GM21381 (cell line): Measurements from ENCODE around the gene TMEM259.

Experiments
- ATAC-seq: cut with Tn5 transposase; IDR thresholded peaks from one replicate; pipeline ENCODE4 v1.9.1; 2021; ENCODE audit warnings: mild to moderate bottlenecking, moderate library complexity; ENCODE audit not compliant: unreplicated experiment

Gene TMEM259

DNA sequence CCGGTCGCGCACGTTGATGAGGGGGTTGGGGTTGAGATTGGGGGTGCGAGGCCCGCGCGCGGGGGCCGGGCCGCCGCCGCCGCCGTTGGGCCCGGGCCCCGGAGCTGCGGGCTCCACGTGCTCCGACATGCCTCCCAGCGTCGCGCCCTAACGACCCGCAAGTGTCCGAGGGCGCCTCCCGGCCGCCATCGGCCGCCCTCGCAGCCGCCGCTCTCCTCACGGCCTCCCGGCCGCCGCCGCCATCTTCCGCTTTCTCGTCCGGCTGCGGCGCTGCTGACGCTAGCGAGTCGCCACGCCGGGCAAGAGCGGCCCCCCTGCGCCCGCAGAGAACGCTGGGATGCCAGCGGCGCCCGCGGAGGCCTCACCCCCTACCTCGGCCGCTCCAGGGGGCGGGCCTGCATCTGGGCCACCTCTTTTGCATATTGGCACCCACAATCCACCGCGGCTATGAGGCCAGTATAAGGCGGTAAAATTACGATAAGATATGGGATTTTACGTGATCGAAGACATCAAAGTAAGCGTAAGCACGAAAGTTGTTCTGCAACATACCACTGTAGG is at the start of gene TMEM259:
TSS of gene TMEM259 (minus strand) at position 256 of the 558 bp plus-strand sequence. CDS start at position 129, 127 bp downstream.
- ATAC-seq = peak; percentile 74

- ATAC-seq = no peak
These were observed 49.6 kb upstream of the TMEM259 start for GRCh38 chr19:1070576-1070930.

GRCh38 chr19:1069009-1069779 is 48.3 kb upstream of the TMEM259 start:
- ATAC-seq = no peak

DNA sequence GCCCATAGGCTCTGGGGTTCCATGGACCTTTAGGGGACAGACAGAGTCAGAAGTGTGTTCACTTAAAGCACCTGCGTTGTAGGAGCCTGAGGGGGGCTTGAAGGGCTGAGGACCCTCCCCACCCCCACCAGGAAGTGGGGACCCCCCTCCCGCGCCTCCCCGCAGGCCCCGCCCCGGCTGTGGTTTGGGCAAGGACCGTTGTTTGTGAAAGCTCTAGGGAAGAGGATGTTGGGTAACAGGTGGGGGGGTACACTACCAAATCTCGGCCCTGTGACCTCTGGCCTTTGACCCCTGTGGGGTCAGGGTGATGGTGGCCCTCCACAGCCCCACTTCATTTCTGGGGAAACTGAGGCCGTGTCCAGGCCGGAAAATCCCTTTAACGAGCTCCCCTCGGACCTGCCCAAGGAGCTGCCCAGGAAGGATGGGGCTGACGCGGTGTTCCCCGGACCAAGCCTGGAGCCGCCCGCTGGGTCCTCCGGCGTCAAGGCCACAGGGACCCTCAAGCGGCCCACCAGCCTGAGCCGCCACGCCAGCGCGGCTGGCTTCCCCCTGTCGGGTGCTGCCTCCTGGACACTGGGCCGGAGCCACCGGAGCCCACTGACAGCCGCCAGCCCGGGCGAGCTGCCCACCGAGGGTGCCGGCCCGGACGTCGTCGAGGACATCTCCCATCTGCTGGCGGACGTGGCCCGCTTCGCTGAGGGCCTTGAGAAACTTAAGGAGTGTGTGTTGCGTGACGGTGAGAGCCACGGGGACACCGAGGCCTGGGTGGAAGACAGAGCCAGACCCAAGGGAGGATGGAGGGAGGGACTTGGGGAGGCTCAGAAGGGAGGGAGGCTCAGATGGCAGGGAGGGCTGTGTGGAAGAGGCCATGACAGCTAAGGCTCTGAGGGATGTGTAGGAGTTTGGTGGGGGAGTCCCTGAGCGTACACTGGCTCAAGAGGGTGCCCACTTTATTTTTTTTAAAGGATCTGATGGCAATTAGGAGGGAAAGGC is 47.4 kb upstream of the TMEM259 start:
- ATAC-seq = no peak

- no peak for ATAC-seq
These were observed 46.5 kb upstream of the TMEM259 start for GRCh38 chr19:1067341-1067957.

- no peak for ATAC-seq
These were observed 45.9 kb upstream of the TMEM259 start, which contains the start of gene ARHGAP45 for GRCh38 chr19:1066748-1067340. TSS of gene ARHGAP45 (plus strand) at chr19:1067167. CDS start at chr19:1067406, 239 bp downstream.

DNA sequence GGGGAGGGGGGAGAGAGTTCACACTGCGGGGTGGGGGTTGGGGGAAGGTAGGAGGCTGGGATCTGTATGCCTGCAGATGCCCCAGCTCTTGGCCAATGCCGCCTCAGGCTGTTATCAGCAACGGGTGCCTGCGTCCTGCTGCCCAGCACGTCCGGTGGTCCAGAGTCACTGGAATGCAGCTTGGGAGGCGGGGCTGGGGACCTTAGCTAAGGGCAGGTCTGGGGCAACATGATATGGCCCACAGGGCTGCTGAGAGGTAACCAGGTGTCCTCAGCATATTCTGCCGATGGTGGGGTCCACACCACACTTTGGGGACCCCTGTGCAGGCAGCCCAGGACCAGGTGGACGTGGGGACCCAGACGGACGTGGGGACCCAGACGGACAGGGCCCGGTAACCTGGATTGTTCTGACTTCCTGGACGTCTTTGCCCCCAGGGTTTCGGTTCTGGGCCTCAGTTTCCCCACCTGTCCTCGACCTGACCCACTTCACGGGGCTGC is 45.4 kb upstream of the TMEM259 start:
- ATAC-seq = no peak

DNA sequence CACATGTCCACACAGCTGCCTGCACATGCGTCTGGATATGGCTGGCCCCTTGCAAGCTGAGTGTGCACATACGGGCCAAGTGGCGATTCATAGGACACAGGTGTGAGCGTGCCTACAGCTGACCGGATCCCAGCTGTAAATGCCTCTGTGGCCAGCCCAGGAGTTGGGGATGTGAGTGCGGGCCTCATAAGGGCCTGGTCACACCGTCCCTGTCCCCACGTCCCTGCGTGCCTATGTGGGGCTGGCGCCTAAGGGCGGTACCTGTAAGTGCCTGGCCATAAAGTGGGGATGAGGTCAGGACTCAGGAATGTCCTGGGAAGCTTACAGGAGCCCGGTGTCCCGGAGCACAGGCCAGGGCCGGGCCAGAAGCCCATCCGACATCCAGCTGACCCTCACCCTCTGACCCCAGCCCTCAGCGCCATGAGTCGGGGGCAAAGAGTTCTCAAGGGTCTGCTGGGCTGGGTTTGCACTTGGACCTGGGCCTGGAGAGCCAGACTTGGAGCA is 44.7 kb upstream of the TMEM259 start:
- no peak for ATAC-seq

DNA sequence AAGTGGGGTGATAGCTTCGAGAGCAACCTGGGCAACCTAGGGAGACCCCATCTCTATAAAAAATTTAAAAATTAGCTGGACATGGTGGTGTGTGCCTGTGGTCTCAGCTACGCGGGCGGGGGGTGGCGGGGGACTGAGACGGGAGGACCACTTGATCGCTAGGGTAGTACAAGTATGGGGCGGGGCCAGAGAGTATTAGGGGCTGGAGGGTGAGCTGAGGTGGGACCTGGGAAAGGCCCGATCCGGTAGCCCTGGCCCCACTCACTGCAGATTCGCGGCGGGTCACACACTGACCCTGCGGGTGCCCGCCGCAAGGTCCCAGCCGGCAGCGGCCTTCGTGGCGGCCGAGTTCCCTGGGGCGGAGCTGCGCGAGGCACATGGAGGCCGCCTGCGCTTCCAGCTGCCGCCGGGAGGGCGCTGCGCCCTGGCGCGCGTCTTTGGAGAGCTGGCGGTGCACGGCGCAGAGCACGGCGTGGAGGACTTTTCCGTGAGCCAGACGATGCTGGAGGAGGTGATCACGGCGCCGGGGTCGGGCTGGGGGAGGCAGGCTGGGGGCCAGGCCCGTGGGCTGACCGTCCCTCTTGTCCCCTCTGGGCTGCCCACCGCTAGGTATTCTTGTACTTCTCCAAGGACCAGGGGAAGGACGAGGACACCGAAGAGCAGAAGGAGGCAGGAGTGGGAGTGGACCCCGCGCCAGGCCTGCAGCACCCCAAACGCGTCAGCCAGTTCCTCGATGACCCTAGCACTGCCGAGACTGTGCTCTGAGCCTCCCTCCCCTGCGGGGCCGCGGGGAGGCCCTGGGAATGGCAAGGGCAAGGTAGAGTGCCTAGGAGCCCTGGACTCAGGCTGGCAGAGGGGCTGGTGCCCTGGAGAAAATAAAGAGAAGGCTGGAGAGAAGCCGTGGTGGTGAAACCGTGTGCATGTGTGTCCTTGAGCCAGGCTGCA is 44.0 kb upstream of the TMEM259 start:
- no peak for ATAC-seq

DNA sequence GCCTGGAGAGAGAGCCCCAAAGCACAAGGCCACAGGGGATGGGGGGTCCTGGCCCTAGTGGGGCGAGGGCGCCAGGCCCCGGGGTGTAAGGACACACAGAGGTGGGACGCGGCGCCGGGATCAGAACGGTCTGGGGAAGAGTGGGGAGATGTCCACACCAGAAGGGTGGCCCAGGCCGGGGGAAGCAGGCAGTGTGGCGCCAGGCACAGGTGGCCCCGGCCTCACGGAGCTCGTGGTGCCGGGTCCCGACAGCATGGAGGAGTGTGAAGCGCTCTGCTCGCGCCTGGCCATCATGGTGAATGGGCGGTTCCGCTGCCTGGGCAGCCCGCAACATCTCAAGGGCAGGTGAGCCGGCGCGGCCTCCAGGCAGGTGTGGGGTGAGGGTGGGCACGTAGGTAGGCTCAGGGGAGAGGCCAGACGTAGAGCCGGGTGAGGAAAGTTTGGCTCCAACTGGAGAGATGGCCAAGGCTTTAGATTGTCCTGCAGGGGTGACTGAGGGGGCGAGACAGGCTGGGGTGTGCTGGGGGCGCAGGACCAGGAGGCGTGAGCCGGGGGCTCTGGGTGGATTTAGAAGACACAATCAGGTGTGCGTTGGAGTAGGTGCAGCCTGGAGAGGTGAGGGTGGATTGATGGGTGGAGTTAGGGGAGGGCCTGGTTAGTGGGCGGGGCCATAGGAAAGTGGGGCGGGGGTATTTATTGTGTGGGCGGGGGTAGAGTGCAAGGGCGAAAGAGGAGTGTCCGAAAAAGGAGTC is 43.2 kb upstream of the TMEM259 start:
- ATAC-seq = no peak

- no peak for ATAC-seq
These were observed 42.3 kb upstream of the TMEM259 start for GRCh38 chr19:1063030-1063908.

GRCh38 chr19:1062387-1063029 is 41.6 kb upstream of the TMEM259 start:
- ATAC-seq = no peak

- no peak for ATAC-seq
These were observed 41.1 kb upstream of the TMEM259 start for GRCh38 chr19:1061987-1062386.

- ATAC-seq = no peak
These were observed 39.8 kb upstream of the TMEM259 start for GRCh38 chr19:1060689-1061088.

GRCh38 chr19:1058112-1058511 is 37.2 kb upstream of the TMEM259 start:
- ATAC-seq = no peak

- no peak for ATAC-seq
These were observed 36.4 kb upstream of the TMEM259 start for GRCh38 chr19:1057176-1057855.
